IPS-15b (cell line): ENCODE data around the gene PCCA.

ENCODE experiments used
- H3K27me3 ChIP-seq: one replicate; pipeline ENCODE4 v1.6.1; 2013; ENCODE audit warnings: low read length; ENCODE audit not compliant: control insufficient read depth, insufficient read depth
- H3K36me3 ChIP-seq: one replicate; pipeline ENCODE4 v1.6.1; 2013; ENCODE audit warnings: low read length; ENCODE audit not compliant: control insufficient read depth, insufficient read depth
- H3K4me1 ChIP-seq: one replicate; pipeline ENCODE4 v1.6.1; 2013; ENCODE audit warnings: mild to moderate bottlenecking, low read length; ENCODE audit not compliant: control insufficient read depth, insufficient read depth
- H3K4me3 ChIP-seq: one replicate; pipeline ENCODE4 v1.5.1; 2013; ENCODE audit warnings: low read depth, low read length
- H3K9ac ChIP-seq: one replicate; pipeline ENCODE4 v1.6.1; 2013; ENCODE audit warnings: low read depth, mild to moderate bottlenecking, low read length
- H3K9me3 ChIP-seq: one replicate; pipeline ENCODE4 v1.6.1; 2013; ENCODE audit warnings: mild to moderate bottlenecking, low read length; ENCODE audit not compliant: control insufficient read depth, insufficient read depth

Gene PCCA

DNA sequence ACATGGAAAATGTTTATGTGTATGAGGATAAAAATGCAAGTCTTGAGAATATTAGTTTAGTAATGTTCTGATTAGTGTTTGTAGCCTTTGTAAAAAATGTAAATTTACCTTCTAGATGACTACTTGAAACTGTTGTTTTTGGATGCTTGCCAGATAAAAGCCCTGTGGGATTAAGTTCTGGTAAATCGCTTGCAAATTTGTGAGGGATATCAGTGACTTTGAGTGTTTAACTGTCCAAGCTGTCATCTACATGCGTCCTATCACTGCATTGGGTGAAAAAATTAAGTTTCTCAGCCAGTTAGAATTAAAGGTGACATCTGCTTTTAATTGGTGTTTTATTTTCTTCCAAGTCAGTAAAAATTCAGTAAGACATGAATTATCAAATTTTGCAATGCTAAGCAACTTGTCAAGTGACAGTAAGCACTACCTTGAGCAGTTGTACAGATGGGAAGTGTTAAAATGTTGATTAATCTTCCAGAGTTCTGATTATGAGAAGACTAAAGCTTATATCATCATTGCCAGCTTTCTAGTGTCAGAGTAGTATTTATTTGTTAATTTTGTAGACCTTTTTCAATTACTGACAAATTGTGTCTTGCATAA is 88.0 kb downstream of the PCCA start:
- peaks cover 34% of the 10 kb centered on the region for H3K4me1 ChIP-seq

DNA sequence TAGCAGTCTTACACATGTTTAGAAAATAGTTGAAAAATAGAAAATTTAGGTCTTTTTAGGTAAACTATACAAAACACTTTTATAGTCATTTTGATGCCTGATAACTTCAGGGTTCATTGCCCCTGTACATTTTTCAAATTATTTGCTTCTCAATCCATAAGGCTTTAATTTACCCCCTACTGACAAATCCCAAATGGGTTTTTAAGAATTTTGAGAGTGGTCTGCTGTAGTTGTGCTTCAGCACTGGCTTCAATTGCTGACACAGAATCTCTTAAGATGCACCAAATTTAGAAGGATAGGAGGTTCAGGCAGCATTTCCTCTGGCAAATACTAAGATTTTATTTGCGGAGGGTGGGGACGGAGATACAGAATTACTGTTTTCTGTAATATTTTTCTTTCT is 89.4 kb downstream of the PCCA start:
- no peak overlapping the region for H3K4me3 ChIP-seq
- H3K4me1 ChIP-seq: peaks cover 34% of the 10 kb centered on the region
- no peaks in the 10 kb centered on the region for H3K27me3 ChIP-seq
- no peaks in the 10 kb centered on the region for H3K9me3 ChIP-seq
- H3K9ac ChIP-seq: no peak overlapping the region
- no peaks in the 10 kb centered on the region for H3K36me3 ChIP-seq

More for the DNA sequence above, 88.0 kb downstream of the PCCA start:
- Histone ChIP-seq H3K4me3 (no peak overlapping the region), H3K9me3 (no peaks in the 10 kb centered on the region), H3K36me3 (peaks cover 3% of the 10 kb centered on the region), H3K27me3 (no peaks in the 10 kb centered on the region), H3K9ac (no peak overlapping the region)

- H3K4me1 ChIP-seq: peaks cover 34% of the 10 kb centered on the region
- no peaks in the 10 kb centered on the region for H3K27me3 ChIP-seq
- H3K4me3 ChIP-seq: no peak overlapping the region
- no peaks in the 10 kb centered on the region for H3K9me3 ChIP-seq
- no peaks in the 10 kb centered on the region for H3K36me3 ChIP-seq
- H3K9ac ChIP-seq: no peak overlapping the region
These were observed 90.4 kb downstream of the PCCA start for GRCh38 chr13:100179276-100179675.

DNA sequence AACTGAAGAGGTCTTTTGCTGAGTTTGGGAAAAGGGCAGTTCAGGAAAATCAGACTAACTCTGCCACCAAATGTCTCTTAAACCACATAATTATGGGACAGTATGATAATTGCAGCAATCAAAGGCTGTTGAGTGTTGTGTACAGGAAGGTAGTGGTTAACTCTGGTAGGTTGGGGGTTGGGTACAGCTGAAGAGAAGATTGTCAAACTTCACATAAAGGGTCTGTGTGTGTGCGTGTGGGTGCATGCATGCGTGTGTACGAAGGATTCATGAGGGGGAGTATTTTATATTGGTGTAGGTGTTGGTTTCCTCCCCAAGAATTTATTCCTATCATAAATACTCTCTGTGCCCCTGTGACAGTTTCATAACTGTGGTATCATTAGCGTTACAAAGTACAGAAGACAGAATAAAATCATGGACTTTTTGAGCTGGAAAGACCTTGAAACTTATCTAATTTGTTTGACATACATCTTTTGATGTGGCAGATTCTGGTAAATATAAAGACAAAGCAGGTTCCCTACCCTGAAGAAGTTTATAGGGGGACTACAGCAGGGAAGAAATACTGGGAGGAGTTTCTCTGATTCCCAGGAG is 94.1 kb downstream of the PCCA start:
- Histone ChIP-seq H3K27me3 (no peaks in the 10 kb centered on the region), H3K4me1 (peaks cover 8% of the 10 kb centered on the region), H3K9me3 (no peaks in the 10 kb centered on the region), H3K4me3 (no peak overlapping the region), H3K9ac (no peak overlapping the region), H3K36me3 (no peaks in the 10 kb centered on the region)

DNA sequence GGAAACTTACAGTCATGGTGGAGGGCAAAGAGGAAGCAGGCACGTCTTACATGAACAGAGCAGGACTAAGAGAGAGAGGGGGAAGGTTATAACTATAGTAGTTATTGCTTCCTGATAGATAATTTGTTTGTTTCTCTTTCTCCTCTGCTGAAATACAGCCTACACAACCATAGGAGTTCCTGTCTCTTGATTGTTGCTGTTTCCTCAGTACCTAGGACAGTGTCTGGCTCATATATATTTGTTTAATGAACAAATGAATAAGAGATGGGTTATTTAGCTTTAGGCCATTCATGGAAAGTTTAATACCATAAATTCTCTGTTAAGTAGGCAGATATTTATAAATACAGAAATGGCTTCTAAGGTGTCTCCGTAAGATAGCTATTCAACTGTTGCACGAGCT is 95.2 kb downstream of the PCCA start:
- Histone ChIP-seq H3K4me1 (peaks cover 3% of the 10 kb centered on the region), H3K36me3 (no peaks in the 10 kb centered on the region), H3K4me3 (no peak overlapping the region), H3K27me3 (no peaks in the 10 kb centered on the region), H3K9ac (no peak overlapping the region), H3K9me3 (no peaks in the 10 kb centered on the region)

- H3K4me3 ChIP-seq: no peak overlapping the region
- no peaks in the 10 kb centered on the region for H3K36me3 ChIP-seq
- H3K27me3 ChIP-seq: no peaks in the 10 kb centered on the region
- H3K9ac ChIP-seq: no peak overlapping the region
- no peaks in the 10 kb centered on the region for H3K9me3 ChIP-seq
- H3K4me1 ChIP-seq: peaks cover 32% of the 10 kb centered on the region
These were observed 106.7 kb downstream of the PCCA start for GRCh38 chr13:100195568-100195967.

DNA sequence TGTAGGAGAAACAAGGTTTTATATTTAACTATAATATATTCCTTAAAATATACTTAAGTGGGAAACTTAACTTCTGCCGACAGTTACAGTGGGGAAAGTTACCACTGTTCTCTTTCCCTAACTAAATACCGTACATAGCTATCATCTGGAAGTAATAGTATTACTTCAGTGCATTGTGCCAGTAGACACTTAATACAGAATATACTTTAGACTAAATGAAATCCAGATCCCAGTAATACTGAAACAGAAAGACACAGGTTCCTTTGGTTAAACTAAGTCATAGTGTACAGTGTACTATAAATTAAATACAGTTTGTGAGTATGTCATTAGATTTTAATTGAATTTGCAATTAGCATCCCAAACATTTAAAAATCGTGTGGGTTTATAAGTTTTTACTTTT is 107.5 kb downstream of the PCCA start:
- Histone ChIP-seq H3K4me1 (peaks cover 32% of the 10 kb centered on the region), H3K27me3 (no peaks in the 10 kb centered on the region), H3K36me3 (no peaks in the 10 kb centered on the region), H3K9ac (no peak overlapping the region), H3K9me3 (no peaks in the 10 kb centered on the region), H3K4me3 (no peak overlapping the region)

DNA sequence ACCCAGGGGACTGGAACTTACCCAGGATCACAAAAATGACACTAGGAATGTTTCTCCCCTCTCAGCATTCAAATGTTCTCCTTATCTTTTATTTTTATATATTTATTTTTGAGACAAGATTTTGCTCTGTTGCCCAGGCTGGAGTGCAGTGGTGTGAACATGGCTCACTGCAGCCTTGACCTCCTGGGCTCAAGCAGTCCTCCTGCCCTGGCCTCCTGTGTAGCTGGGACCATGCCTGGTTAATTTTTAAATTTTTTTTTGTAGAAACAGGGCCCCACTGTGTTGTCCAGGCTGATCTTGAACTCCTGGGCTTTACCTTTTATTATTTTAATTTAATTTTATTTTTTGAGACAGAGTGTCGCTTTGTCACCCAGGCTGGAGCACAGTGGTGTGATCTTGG is 108.2 kb downstream of the PCCA start:
- H3K36me3 ChIP-seq: no peaks in the 10 kb centered on the region
- no peak overlapping the region for H3K4me3 ChIP-seq
- no peak overlapping the region for H3K9ac ChIP-seq
- no peaks in the 10 kb centered on the region for H3K27me3 ChIP-seq
- H3K4me1 ChIP-seq: peaks cover 29% of the 10 kb centered on the region
- no peaks in the 10 kb centered on the region for H3K9me3 ChIP-seq

DNA sequence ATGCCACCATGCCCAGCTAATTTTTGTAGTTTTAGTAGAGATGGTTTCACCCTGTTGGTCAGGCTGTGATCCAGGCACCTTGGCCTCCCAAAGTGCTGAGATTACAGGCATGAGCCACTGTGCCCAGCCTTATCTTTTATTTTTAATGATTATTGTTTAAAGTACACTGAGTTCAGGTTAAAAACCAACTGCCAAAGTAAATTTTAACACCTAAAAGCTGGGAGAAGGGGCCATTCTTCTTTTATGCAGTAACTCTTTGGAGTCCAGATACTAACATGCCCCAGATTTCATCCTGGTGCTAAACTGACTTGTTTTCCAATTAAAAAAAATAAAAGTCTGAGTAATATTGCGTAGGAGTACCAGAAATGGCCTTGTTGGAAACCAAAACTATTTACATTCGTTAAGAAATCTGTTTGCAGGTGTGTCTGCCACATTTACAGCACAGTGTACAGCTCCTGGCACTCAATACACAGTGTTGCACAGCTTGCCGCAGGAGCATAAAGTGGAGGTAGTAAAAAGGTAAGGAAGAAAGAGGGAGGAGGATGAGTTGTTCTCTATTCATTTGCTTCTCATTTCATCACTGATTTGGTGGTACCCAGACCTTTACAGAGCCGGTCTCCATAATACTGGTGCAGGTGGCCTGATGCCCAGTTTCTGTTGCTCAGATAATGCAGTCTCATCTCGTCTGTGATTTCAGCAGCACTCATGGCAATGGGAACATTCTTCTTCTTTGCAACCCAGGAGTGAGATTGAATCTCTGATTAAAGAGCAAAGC is 108.9 kb downstream of the PCCA start:
- Histone ChIP-seq H3K4me3 (no peak overlapping the region), H3K9me3 (no peaks in the 10 kb centered on the region), H3K4me1 (peaks cover 27% of the 10 kb centered on the region)

DNA sequence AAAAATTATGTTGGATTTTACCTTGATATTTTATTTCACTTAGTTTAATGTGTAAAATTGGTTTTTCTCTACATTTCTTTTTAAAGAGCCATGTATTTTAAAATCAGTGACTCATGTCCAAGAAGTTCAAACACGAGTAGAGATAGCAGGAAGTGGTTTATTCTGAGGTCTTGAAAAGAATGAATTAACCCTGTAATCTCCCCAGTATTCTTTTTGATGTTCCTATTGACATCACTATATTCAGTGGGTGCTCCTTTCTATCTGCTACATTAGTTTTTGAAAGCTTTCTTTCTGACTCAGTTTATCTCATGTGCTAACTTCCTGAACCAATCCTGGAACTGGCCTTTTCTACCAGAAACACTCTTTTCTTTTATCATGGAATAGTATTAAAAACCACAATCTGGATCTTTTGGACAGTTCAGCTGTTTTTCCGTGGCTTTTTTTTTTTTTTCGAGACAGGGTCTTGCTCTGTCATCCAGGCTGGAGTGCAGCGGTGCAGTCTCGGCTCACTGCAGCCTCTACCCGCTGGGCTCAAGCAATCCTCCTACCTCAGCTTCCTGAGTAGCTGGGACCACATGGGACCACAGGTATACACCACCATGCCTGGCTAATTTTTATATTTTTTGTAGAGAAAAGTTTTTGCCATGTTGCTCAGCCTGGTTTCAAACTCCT is 114.9 kb downstream of the PCCA start:
- H3K9ac ChIP-seq: no peak overlapping the region
- no peak overlapping the region for H3K4me3 ChIP-seq
- no peaks in the 10 kb centered on the region for H3K4me1 ChIP-seq
- no peaks in the 10 kb centered on the region for H3K27me3 ChIP-seq
- no peaks in the 10 kb centered on the region for H3K9me3 ChIP-seq
- no peaks in the 10 kb centered on the region for H3K36me3 ChIP-seq

More for the DNA sequence above, 108.9 kb downstream of the PCCA start:
- no peak overlapping the region for H3K9ac ChIP-seq
- H3K27me3 ChIP-seq: no peaks in the 10 kb centered on the region
- H3K36me3 ChIP-seq: no peaks in the 10 kb centered on the region

DNA sequence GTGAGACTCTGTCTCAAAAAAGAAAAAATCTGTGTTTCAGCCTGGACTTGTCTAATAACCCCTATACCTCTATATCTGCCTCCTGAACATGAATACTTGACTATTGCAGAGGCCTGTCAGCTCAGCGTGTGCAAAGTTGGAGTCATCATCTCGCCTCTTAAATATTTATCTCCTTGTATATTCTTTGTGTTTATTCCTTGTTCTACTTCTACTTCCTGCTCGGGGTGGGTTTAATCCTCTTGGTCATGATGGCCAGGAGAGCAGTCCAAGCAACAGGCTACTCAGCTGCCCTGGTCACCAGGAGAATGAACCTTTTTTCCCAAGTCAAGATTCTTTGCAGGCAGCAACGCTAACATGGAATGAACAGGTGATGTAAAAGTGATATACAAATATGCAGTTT is 119.1 kb downstream of the PCCA start:
- H3K27me3 ChIP-seq: no peaks in the 10 kb centered on the region
- no peak overlapping the region for H3K4me3 ChIP-seq
- H3K9me3 ChIP-seq: no peaks in the 10 kb centered on the region
- no peak overlapping the region for H3K9ac ChIP-seq
- no peaks in the 10 kb centered on the region for H3K4me1 ChIP-seq
- no peaks in the 10 kb centered on the region for H3K36me3 ChIP-seq
